K562 (cell line): ENCODE results near the gene CTU1. TPM values are rescaled to one million over a fixed set of nuclear protein-coding genes. Genes with fewer than 3 reads are reported as not detected.

Source experiments
- ATAC-seq: fragments of 200-7000 bp; cut with Tn5 transposase; 3 replicates; pipeline ENCODE4 v1.9.1; 2020; ENCODE audit warnings: moderate library complexity
- BruUV-seq: library from RNA; stranded (reverse); fragments of 400-500 nt; replicated peaks from 2 replicates; lab custom pipeline; 2021; lab: Mats Ljungman, UMichigan
- CTCF ChIA-PET: fragments of 300-600 bp; formaldehyde crosslinking; extraction: SDS; loops from one replicate; lab custom pipeline; 2021; ENCODE audit warnings: low intra/inter-chr PET ratio; lab: Yijun Ruan, JAX
- POLR2A ChIA-PET: fragments of 300-600, 350-650 bp; sonication (Branson Sonifier 250); formaldehyde crosslinking; extraction: SDS; loops from one replicate; lab custom pipeline; 2021; ENCODE audit warnings: antibody characterized with exemption, inconsistent platforms; lab: Yijun Ruan, JAX
- DNase-seq, 4 experiments: peaks; one replicate each; pipeline versions ENCODE4 v3.0.0 to v3.0.0-alpha.2; 2011 to 2018; ENCODE audit warnings: low spot score in 3 of 4, mixed read lengths in 3 of 4; ENCODE audit errors: extremely low read depth in 1 of 4
- FAIRE-seq: peaks from 2 replicates; lab custom pipeline; 2011; peaks lifted over from hg19 to GRCh38; lab: Jason Lieb, UNC
- H2AFZ ChIP-seq: 2 replicates; pipeline ENCODE4 v1.6.0; 2011; ENCODE audit warnings: low read depth, low read length, control low read depth, inconsistent platforms
- H3K27ac ChIP-seq: fragments of 200-600 bp; 3 replicates; pipeline ENCODE4 v1.8.0; 2011; ENCODE audit warnings: low read depth, mild to moderate bottlenecking, control low read depth, inconsistent platforms, low read length, moderate library complexity, mixed read lengths; ENCODE audit errors: extremely low read depth
- H3K27me3 ChIP-seq, 2 experiments: fragments of 300-600 bp in 1 of 2; 2 replicates in 1 of 2; 3 replicates in 1 of 2; pipeline versions ENCODE4 v1.6.0 to v1.8.0; 2011; ENCODE audit warnings: inconsistent platforms in 2 of 2, low read length in 2 of 2, mild to moderate bottlenecking in 1 of 2, mixed read lengths in 1 of 2, moderate library complexity in 1 of 2; ENCODE audit not compliant: control insufficient read depth in 2 of 2, insufficient read depth in 2 of 2
- H3K36me3 ChIP-seq: fragments of 300-600 bp; 3 replicates; pipeline ENCODE4 v1.8.0; 2011; ENCODE audit warnings: mild to moderate bottlenecking, low read length, inconsistent platforms; ENCODE audit not compliant: control insufficient read depth, insufficient read depth
- H3K4me1 ChIP-seq, 2 experiments: fragments of 200-600 bp in 1 of 2; replicated peaks in 1 of 2; 2 replicates in 1 of 2; 3 replicates in 1 of 2; pipeline versions ENCODE4 v1.5.1 to v1.8.0; 2011; ENCODE audit warnings: inconsistent platforms in 2 of 2, low read length in 2 of 2, mild to moderate bottlenecking in 1 of 2, mixed read lengths in 1 of 2, moderate library complexity in 1 of 2; ENCODE audit not compliant: control insufficient read depth in 2 of 2, insufficient read depth in 2 of 2
- H3K4me2 ChIP-seq: 2 replicates; pipeline ENCODE4 v1.6.1; 2011; ENCODE audit warnings: low read length, control low read depth, inconsistent platforms, mixed read lengths; ENCODE audit not compliant: insufficient read depth
- H3K4me3 ChIP-seq: fragments of 200-600 bp; sonication (generic), shearing (Covaris generic); 2 replicates; pipeline ENCODE4 v1.5.1; 2016; ENCODE audit warnings: control low read depth, inconsistent platforms
- H3K79me2 ChIP-seq: fragments of 200-600 bp; 3 replicates; pipeline ENCODE4 v1.8.0; 2011; ENCODE audit warnings: low read length, inconsistent platforms; ENCODE audit not compliant: control insufficient read depth, insufficient read depth
- H3K9ac ChIP-seq, 2 experiments: 2 replicates each; pipeline versions ENCODE4 v1.6.0 to v1.6.1; 2011; ENCODE audit warnings: low read depth in 2 of 2, low read length in 2 of 2, control low read depth in 1 of 2, inconsistent platforms in 1 of 2, mild to moderate bottlenecking in 1 of 2, mixed read lengths in 1 of 2; ENCODE audit not compliant: insufficient read depth in 1 of 2
- H3K9me1 ChIP-seq: one replicate; pipeline ENCODE4 v1.6.0; 2011; ENCODE audit warnings: inconsistent platforms, mild to moderate bottlenecking, low read length, moderate library complexity; ENCODE audit not compliant: control insufficient read depth, insufficient read depth
- H3K9me3 ChIP-seq: replicated peaks from 2 replicates; pipeline ENCODE4 v1.5.1; 2011; ENCODE audit warnings: low read depth, low read length, inconsistent platforms; ENCODE audit not compliant: control insufficient read depth, insufficient read depth
- H4K20me1 ChIP-seq: replicated peaks from 2 replicates; pipeline ENCODE4 v1.6.1; 2011; ENCODE audit warnings: low read length, inconsistent platforms, mixed read lengths; ENCODE audit not compliant: control insufficient read depth, insufficient read depth
- DNMT1 ChIP-seq: fragments of 450-650 bp; IDR thresholded peaks from 2 replicates; pipeline ENCODE4 v1.6.1; 2016; ENCODE audit warnings: antibody characterized with exemption, mild to moderate bottlenecking
- ESRRB ChIP-seq: fragments of 250-450 bp; sonication (Bioruptor Pico); IDR thresholded peaks from 2 replicates; pipeline ENCODE4 v1.5.0; 2020; ENCODE audit warnings: mild to moderate bottlenecking, moderate library complexity, borderline replicate concordance
- FUS ChIP-seq: fragments of 200-400 bp; formaldehyde crosslinking; optimal IDR thresholded peaks from 2 replicates; pipeline ENCODE3; 2017; ENCODE audit warnings: low read depth, low read length
- GTF3C2 ChIP-seq: IDR thresholded peaks from 3 replicates; pipeline ENCODE4 v1.6.1; 2011; ENCODE audit warnings: borderline replicate concordance, mild to moderate bottlenecking, moderate library complexity; ENCODE audit not compliant: insufficient read length; ENCODE audit errors: extremely low read depth
- HCFC1 ChIP-seq: IDR thresholded peaks from 2 replicates; pipeline ENCODE4 v1.6.1; 2012; ENCODE audit warnings: low read depth, low read length, improper control_type of control experiment
- KLF10 ChIP-seq: fragments of 250-450 bp; sonication (Bioruptor Pico); IDR thresholded peaks from 2 replicates; pipeline ENCODE4 v1.6.1; 2021; ENCODE audit warnings: matching md5 sums
- MEIS2 ChIP-seq: fragments of 450-650 bp; IDR thresholded peaks from 2 replicates; pipeline ENCODE4 v1.6.1; 2014; ENCODE audit warnings: mild to moderate bottlenecking; ENCODE audit not compliant: partially characterized antibody
- MIER1 ChIP-seq: fragments of 450-650 bp; IDR thresholded peaks from 2 replicates; pipeline ENCODE4 v1.6.1; 2016; ENCODE audit warnings: antibody characterized with exemption, mild to moderate bottlenecking, low read depth
- POLR2G ChIP-seq: fragments of 200-400 bp; formaldehyde crosslinking; IDR thresholded peaks from 2 replicates; pipeline ENCODE4 v1.6.1; 2017; ENCODE audit warnings: low read depth, mild to moderate bottlenecking, antibody characterized with exemption, low read length, moderate library complexity
- SMAD1 ChIP-seq: fragments of 150-350 bp; IDR thresholded peaks from 2 replicates; pipeline ENCODE4 v1.6.1; 2014; ENCODE audit warnings: low read length, low read depth; ENCODE audit not compliant: partially characterized antibody
- ZFX ChIP-seq: sonication (generic); formaldehyde crosslinking; IDR thresholded peaks from 2 replicates; pipeline ENCODE4 v1.8.0; 2022; ENCODE audit warnings: mild to moderate bottlenecking, missing genetic modification reagents, moderate library complexity
- ZNF212 ChIP-seq: fragments of 450-650 bp; formaldehyde crosslinking; IDR thresholded peaks from 2 replicates; pipeline ENCODE4 v1.4.0; 2020; ENCODE audit warnings: mild to moderate bottlenecking
- ZNF609 ChIP-seq: sonication (generic); formaldehyde crosslinking; IDR thresholded peaks from 2 replicates; pipeline ENCODE4 v1.8.1; 2023; ENCODE audit warnings: missing genetic modification reagents, mild to moderate bottlenecking, borderline replicate concordance
- ZNF717 ChIP-seq: fragments of 250-450 bp; sonication (Bioruptor Pico); IDR thresholded peaks from 2 replicates; pipeline ENCODE4 v1.5.0; 2021
- ZSCAN29 ChIP-seq: fragments of 450-650 bp; IDR thresholded peaks from 2 replicates; pipeline ENCODE4 v1.6.1; 2017
- WGBS: fragments of 100-300 bp; shearing (Covaris generic); methylation state at CpG from one replicate; pipeline ENCODE4 v1.1.6; 2016; ENCODE audit warnings: low coverage, mixed read lengths; ENCODE audit not compliant: insufficient coverage; ENCODE audit errors: missing lambda C conversion rate; 5-methylcytosine and 5-hydroxymethylcytosine counted together
- in situ Hi-C: fragments of 300-500 bp; cut with MboI; formaldehyde crosslinking; loops from 4 replicates; pipeline ENCODE4 v1.15.0; 2018; ENCODE audit warnings: inconsistent platforms, mixed read lengths
- intact Hi-C: fragments of 100-400 bp; cut with micrococcal nuclease; formaldehyde crosslinking; loops from 2 replicates; pipeline ENCODE4 v1.14.2; 2022
- polyA plus RNA-seq, 8 experiments: library from polyadenylated mRNA; depleted of rRNA in 4 of 8; stranded (reverse) in 5 of 8; unstranded in 3 of 8; fragments of >200 nt; fragmentation: Nextera tagmentation in 2 of 8; fragmentation: Illumina TruSeq in 1 of 8; extraction: Ambion mirVana in 2 of 8; extraction: Trizol in 1 of 8; gene quantifications; 2 replicates each; pipeline versions ENCODE4 v1.2.1 to v1.2.3, GENCODE V29; 2011 to 2014; ENCODE audit warnings: inconsistent platforms in 1 of 8, missing spikeins in 1 of 8
- total RNA-seq, 7 experiments: library from RNA; depleted of rRNA in 6 of 7; stranded (reverse); fragments of >200 nt in 6 of 7; fragmentation: Illumina TruSeq in 2 of 7; extraction: Trizol in 2 of 7; gene quantifications; 2 replicates each; pipeline versions ENCODE4 v1.2.1 to v1.2.3, GENCODE V29; 2011 to 2021; ENCODE audit warnings: low replicate concordance in 1 of 7
- TF ChIP-seq, protein P1 (sequence below): sonication (generic); formaldehyde crosslinking; IDR thresholded peaks from 2 replicates; pipeline ENCODE4 v1.8.1; 2023; ENCODE audit warnings: mild to moderate bottlenecking, missing genetic modification reagents

The CTU1 gene
- total and polyA plus RNA-seq, 9 of the 15 experiments (the other 6 are each of a cell fraction or from before 2014, with no cell fraction given), result 0.03 to 18.4 (median 2.3) TPM; not detected in 1

GRCh38 chr19:51082611-51083010, 25.6 kb downstream of the CTU1 start, which contains the start of gene KLK14:
KLK14 (minus strand) TSS chr19:51082887; CDS start chr19:51082614, 273 bp downstream.
- Histone ChIP-seq H4K20me1 (no peaks in the 10 kb centered on the region; the same call in 1 of the 2 replicates), H3K4me3 (no peak within 1 kb of the TSS), H3K79me2 (no peaks in the 10 kb centered on the region), H3K9ac (no peak within 1 kb of the TSS), H3K4me2 (no peak within 1 kb of the TSS), H3K9me3 (no peaks in the 10 kb centered on the region), H3K36me3 (no peaks in the 10 kb centered on the region), H2AFZ (no peak within 1 kb of the TSS), H3K4me1 (peaks cover 0 to 10% of the 10 kb centered on the region in 2 experiments; a peak in 2 of 5 replicates), H3K27ac (no peak within 1 kb of the TSS), H3K9me1 (no peaks in the 10 kb centered on the region), H3K27me3 (peaks cover 23 to 78% of the 10 kb centered on the region in 2 experiments; a peak in 4 of 5 replicates)
- no TSS peak for BruUV-seq
- no peak for FAIRE-seq
- WGBS, result 2% methylated on average over 4 of the region's 7 CpGs
- intact Hi-C loops (no loop called here), in situ Hi-C loops (no loop called here)
- CTCF ChIA-PET, result no interaction called here
- POLR2A ChIA-PET, result no interaction called here
- no peak for DNase-seq
- ATAC-seq, result no peak
- no peak for TF ChIP-seq ZNF609 (CRISPR knock-in tag)
- TF ChIP-seq DNMT1, result no peak
- no peak for TF ChIP-seq KLF10 (CRISPR knock-in tag)
- TF ChIP-seq ESRRB (CRISPR knock-in tag), result no peak
- no peak for TF ChIP-seq FUS
- TF ChIP-seq, protein P1, sequence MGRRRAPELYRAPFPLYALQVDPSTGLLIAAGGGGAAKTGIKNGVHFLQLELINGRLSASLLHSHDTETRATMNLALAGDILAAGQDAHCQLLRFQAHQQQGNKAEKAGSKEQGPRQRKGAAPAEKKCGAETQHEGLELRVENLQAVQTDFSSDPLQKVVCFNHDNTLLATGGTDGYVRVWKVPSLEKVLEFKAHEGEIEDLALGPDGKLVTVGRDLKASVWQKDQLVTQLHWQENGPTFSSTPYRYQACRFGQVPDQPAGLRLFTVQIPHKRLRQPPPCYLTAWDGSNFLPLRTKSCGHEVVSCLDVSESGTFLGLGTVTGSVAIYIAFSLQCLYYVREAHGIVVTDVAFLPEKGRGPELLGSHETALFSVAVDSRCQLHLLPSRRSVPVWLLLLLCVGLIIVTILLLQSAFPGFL, result no peak
- no peak for TF ChIP-seq MEIS2
- TF ChIP-seq ZSCAN29, result no peak
- no peak for TF ChIP-seq GTF3C2
- no peak for TF ChIP-seq ZFX (CRISPR knock-in tag)
- TF ChIP-seq ZNF717, result no peak
- no peak for TF ChIP-seq HCFC1
- no peak for TF ChIP-seq ZNF212
- no peak for TF ChIP-seq MIER1
- no peak for TF ChIP-seq SMAD1
- TF ChIP-seq POLR2G, result no peak
